CD4-positive, alpha-beta T cell (primary cell): ENCODE results near the gene C22orf39. TPM values are rescaled to one million over a fixed set of nuclear protein-coding genes. Genes with fewer than 3 reads are reported as not detected.

Source experiments
- ATAC-seq: fragments of 200-7000 bp; cut with Tn5 transposase; one replicate; pipeline ENCODE4 v1.10.0; 2022; ENCODE audit warnings: mild to moderate bottlenecking; ENCODE audit not compliant: poor library complexity
- CTCF ChIA-PET: fragments of 350-600 bp; sonication (Branson Sonifier 250); formaldehyde crosslinking; loops from one replicate; lab custom pipeline; 2021; ENCODE audit warnings: antibody characterized with exemption, inconsistent platforms; lab: Charles Lee
- POLR2A ChIA-PET: fragments of 350-600 bp; sonication (Branson Sonifier 250); formaldehyde crosslinking; loops from one replicate; lab custom pipeline; 2021; ENCODE audit warnings: antibody characterized with exemption, inconsistent platforms; lab: Charles Lee
- DNase-seq, 14 experiments: peaks; one replicate each; pipeline ENCODE4 v3.0.0-alpha.2; 2013 to 2020; ENCODE audit warnings: mixed read lengths in 2 of 14
- H3K27ac ChIP-seq, 2 donors: one replicate each; pipeline versions ENCODE4 v1.5.1 to v1.7.0; 2013; ENCODE audit warnings: low read length in 2 of 2, low read depth in 1 of 2, mild to moderate bottlenecking in 1 of 2
- H3K27me3 ChIP-seq, 2 experiments: 1 replicate in 1 of 2; 2 replicates in 1 of 2; pipeline versions ENCODE4 v1.6.1 to v1.7.0; 2013; ENCODE audit warnings: low read length in 2 of 2, control low read depth in 1 of 2, mild to moderate bottlenecking in 1 of 2, moderate library complexity in 1 of 2; ENCODE audit not compliant: insufficient read depth in 2 of 2, control insufficient read depth in 1 of 2
- H3K36me3 ChIP-seq: one replicate; pipeline ENCODE4 v1.6.1; 2013; ENCODE audit warnings: low read length, control low read depth; ENCODE audit not compliant: insufficient read depth
- H3K4me1 ChIP-seq: one replicate; pipeline ENCODE4 v1.6.1; 2013; ENCODE audit warnings: low read length, control low read depth; ENCODE audit not compliant: insufficient read depth
- H3K4me3 ChIP-seq: one replicate; pipeline ENCODE4 v1.5.1; 2013; ENCODE audit warnings: mild to moderate bottlenecking, low read length, moderate library complexity
- H3K9me3 ChIP-seq, 2 experiments: 1 replicate in 1 of 2; 2 replicates in 1 of 2; pipeline versions ENCODE4 v1.6.1 to v1.7.0; 2013; ENCODE audit warnings: low read length in 2 of 2, mild to moderate bottlenecking in 2 of 2, control low read depth in 1 of 2, moderate library complexity in 1 of 2; ENCODE audit not compliant: control insufficient read depth in 1 of 2, insufficient read depth in 1 of 2
- H3K27ac Mint-ChIP-seq: one replicate; pipeline ENCODE4 v1.8.0; 2020; ENCODE audit warnings: mixed read lengths
- H3K27me3 Mint-ChIP-seq: one replicate; pipeline ENCODE4 v1.8.0; 2021; ENCODE audit warnings: mixed read lengths
- H3K36me3 Mint-ChIP-seq: one replicate; pipeline ENCODE4 v1.8.0; 2021; ENCODE audit warnings: low read depth, mixed read lengths
- H3K4me1 Mint-ChIP-seq: one replicate; pipeline ENCODE4 v1.8.0; 2021; ENCODE audit warnings: low read depth, mixed read lengths
- H3K4me3 Mint-ChIP-seq: one replicate; pipeline ENCODE4 v1.8.0; 2020; ENCODE audit warnings: mild to moderate bottlenecking, mixed read lengths
- H3K9me3 Mint-ChIP-seq: one replicate; pipeline ENCODE4 v1.8.0; 2020; ENCODE audit warnings: mixed read lengths
- CTCF ChIP-seq: fragments of 200-600 bp; IDR thresholded peaks from one replicate; pipeline ENCODE4 v1.8.0; 2022; ENCODE audit warnings: antibody characterized with exemption, mild to moderate bottlenecking
- intact Hi-C, 2 experiments: fragments of 100-400 bp; cut with DNase I in 1 of 2; cut with micrococcal nuclease in 1 of 2; formaldehyde crosslinking; loops; one replicate each; pipeline versions ENCODE4 v1.15.1 to v1.9.0; 2023 to 2025; cut with DNase I, micrococcal nuclease
- total RNA-seq, 174 experiments: library from RNA in 2 of 174; stranded (reverse) in 2 of 174; gene quantifications; one replicate each; pipeline ENCODE4 v1.2.3 and lab custom pipeline; 2021 to 2026

Gene C22orf39
- total RNA-seq, 2 experiments from 2014 or later, result 30.2 to 32.6 TPM

- H3K27ac Mint-ChIP-seq, result no peak overlapping the region
- no peak overlapping the region for H3K4me3 Mint-ChIP-seq
- H3K9me3 Mint-ChIP-seq, result no peaks in the 10 kb centered on the region
- no peak for TF ChIP-seq CTCF
- H3K27me3 ChIP-seq, result no peaks in the 10 kb centered on the region
- H3K4me3 ChIP-seq, result no peak overlapping the region
- H3K4me1 Mint-ChIP-seq, result peaks cover 11% of the 10 kb centered on the region
- peaks cover 87% of the 10 kb centered on the region for H3K36me3 ChIP-seq
- intact Hi-C loops, result loop anchor here in 1 of 2 experiments (10.0 kb wide), 1 partner anchor 327 kb away; the partner anchor contains the start of gene ESS2
- H3K36me3 Mint-ChIP-seq, result peaks cover 85% of the 10 kb centered on the region
- no peaks in the 10 kb centered on the region for H3K9me3 ChIP-seq
- POLR2A ChIA-PET, result no interaction called here
- peaks cover 8% of the 10 kb centered on the region for H3K4me1 ChIP-seq
- no peaks in the 10 kb centered on the region for H3K27me3 Mint-ChIP-seq
- CTCF ChIA-PET, result no interaction called here
- H3K27ac ChIP-seq, result no peak overlapping the region
- DNase-seq (no peak), ATAC-seq (no peak)
Measured at GRCh38 chr22:19472233-19472632, 24.7 kb upstream of the C22orf39 start.

- no peak overlapping the region for H3K27ac Mint-ChIP-seq
- H3K27me3 Mint-ChIP-seq, result no peaks in the 10 kb centered on the region
- Histone ChIP-seq H3K4me3 (no peak overlapping the region), H3K9me3 (no peaks in the 10 kb centered on the region), H3K27ac (no peak overlapping the region), H3K4me1 (peaks cover 8% of the 10 kb centered on the region), H3K36me3 (peaks cover 93% of the 10 kb centered on the region), H3K27me3 (no peaks in the 10 kb centered on the region)
- peaks cover 8% of the 10 kb centered on the region for H3K4me1 Mint-ChIP-seq
- intact Hi-C loops, result loop anchor here in 1 of 2 experiments (10.0 kb wide), 1 partner anchor 327 kb away; the partner anchor contains the start of gene ESS2
- TF ChIP-seq CTCF, result no peak
- ChIA-PET POLR2A (no interaction called here), CTCF (no interaction called here)
- no peak overlapping the region for H3K4me3 Mint-ChIP-seq
- ATAC-seq, result no peak
- no peaks in the 10 kb centered on the region for H3K9me3 Mint-ChIP-seq
- peaks cover 92% of the 10 kb centered on the region for H3K36me3 Mint-ChIP-seq
- DNase-seq, result no peak
Measured at GRCh38 chr22:19471572-19471971, 24.1 kb upstream of the C22orf39 start.

- Mint-ChIP-seq H3K36me3 (peaks cover 97% of the 10 kb centered on the region), H3K27ac (no peak overlapping the region), H3K27me3 (no peaks in the 10 kb centered on the region), H3K4me1 (no peaks in the 10 kb centered on the region), H3K9me3 (no peaks in the 10 kb centered on the region), H3K4me3 (no peak overlapping the region)
- Histone ChIP-seq H3K4me3 (no peak overlapping the region), H3K36me3 (peaks cover 97% of the 10 kb centered on the region), H3K4me1 (no peaks in the 10 kb centered on the region), H3K9me3 (no peaks in the 10 kb centered on the region), H3K27ac (no peak overlapping the region), H3K27me3 (no peaks in the 10 kb centered on the region)
- ChIA-PET POLR2A (no interaction called here), CTCF (no interaction called here)
- TF ChIP-seq CTCF, result no peak
- ATAC-seq, result no peak
- intact Hi-C loops, result loop anchor here in 1 of 2 experiments (10.0 kb wide), 1 partner anchor 325 kb away; the partner anchor contains the start of gene ESS2
- DNase-seq, result no peak
Measured at GRCh38 chr22:19470010-19470409, 22.5 kb upstream of the C22orf39 start.
